Activated CD4-positive, alpha-beta T cell treated with anti-CD3 and anti-CD28 coated beads for 24 hours (primary cell): ENCODE results near the gene DIP2A.
"Not testable (repeated sequence)": the region's sequence is repeated elsewhere in the genome, so short reads cannot be mapped to it uniquely, and the experiment has no call there.

Experiments used
- DNase-seq, 2 donors: peaks; one replicate each; pipeline ENCODE4 v3.0.0-alpha.2; 2020; ENCODE audit warnings: low read depth in 2 of 2

DIP2A gene

DNA sequence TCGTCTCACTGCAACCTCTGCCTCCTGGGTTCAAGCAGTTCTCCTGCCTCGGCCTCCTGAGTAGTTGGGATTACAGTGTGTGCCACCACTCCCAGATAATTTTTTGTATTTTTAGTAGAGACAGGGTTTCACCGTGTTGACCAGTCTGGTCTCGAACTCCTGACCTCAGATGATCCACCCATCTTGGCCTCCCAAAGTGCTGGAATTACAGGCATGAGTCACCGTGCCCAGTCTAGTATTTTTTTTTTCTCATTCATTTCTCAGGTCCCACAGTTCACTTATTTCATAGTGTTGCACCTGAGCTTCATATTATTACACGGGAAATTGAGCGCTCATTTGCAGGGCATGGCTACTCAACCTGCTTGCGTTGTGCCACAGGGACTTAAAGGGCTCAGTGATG lies 68.7 kb downstream of the DIP2A start:
- DNase-seq = not testable (repeated sequence)

DNA sequence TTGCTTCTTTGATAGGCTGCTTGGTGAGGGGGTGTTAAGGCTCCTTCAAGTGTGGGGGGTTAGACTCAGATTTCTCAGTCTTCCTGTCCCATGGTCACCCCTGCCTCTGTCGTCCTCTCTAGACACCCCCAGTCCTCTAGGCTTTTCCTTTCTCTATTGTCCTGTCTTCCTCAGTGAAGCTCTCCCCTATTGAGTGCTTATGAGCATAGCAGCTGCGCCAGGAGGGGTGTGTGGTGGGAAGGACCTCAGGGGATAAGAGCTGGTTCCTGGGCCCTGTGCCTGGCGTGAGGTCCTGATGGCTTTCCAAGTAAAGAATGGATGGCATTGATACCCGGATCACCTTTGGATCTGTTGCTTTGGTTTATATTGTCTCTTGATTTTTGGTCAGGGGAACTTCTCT lies 69.1 kb downstream of the DIP2A start:
- no peak for DNase-seq

GRCh38 chr21:46532080-46532479 lies 73.4 kb downstream of the DIP2A start:
- DNase-seq = no peak

- no peak for DNase-seq
Observed at GRCh38 chr21:46537026-46537425, 78.3 kb downstream of the DIP2A start.

- no peak for DNase-seq
Observed at GRCh38 chr21:46538262-46538661, 79.6 kb downstream of the DIP2A start.

GRCh38 chr21:46538851-46539666 lies 80.4 kb downstream of the DIP2A start:
- no peak for DNase-seq

DNA sequence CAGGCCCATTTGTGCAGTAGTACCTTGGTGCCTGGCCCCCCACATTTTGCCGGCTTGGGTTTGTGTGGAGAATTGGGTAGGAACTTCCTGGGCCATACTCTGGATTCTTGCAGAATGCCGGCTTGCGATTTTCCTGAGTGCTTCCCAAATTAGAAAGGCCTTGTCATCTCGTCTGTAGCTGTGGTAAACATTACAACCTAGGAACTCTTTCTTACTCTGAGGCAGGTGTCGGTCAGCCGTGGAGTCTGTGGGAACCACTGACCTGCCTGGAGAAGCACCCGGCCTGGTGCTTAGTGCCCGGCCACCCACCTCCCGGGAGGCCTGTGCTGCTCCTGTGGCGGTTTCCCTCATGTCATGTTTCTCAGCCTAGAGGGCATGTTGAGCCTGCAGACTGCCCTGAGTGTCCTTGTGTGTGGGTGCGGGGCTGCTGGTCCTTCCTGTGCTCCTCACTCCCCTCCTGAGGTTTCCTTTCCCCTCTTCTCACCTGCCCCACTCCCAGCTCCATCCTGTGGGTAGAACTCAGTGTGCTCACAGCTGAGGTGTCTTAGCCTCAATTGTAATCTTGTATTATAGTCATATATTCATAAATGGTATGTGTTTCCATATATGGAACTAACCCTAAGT lies 81.5 kb downstream of the DIP2A start:
- DNase-seq = no peak

DNA sequence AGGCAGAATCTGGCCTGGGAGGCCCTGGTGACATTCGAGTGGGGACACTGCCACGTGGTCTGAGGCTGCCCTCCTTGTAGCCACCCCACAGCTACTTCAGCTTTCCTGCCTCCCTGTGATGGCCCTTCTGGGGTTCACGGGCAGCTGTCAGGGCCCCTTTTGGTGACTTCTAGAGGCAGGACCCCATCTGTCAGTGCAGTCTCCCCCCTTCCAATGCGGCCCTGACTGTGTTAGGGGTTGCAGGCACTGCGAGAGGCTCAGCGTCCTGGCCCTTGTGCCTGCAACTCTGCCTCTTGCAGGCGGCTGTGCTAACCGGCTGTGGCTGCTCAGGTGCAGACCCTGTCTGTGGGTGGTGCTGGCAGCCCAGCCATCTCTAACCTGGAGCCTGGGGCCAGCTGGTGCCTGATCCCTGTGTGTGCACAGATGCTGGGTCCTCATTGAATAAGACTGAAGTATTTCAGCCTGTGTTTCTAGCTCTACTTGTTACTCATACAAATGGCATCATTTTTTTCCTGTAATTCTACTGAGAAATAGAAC lies 84.0 kb downstream of the DIP2A start:
- no peak for DNase-seq

- DNase-seq = no peak
Observed at GRCh38 chr21:46543306-46543705, 84.6 kb downstream of the DIP2A start.

- no peak for DNase-seq
Observed at GRCh38 chr21:46544003-46544402, 85.3 kb downstream of the DIP2A start.

- DNase-seq = no peak
Observed at GRCh38 chr21:46544824-46545223, 86.1 kb downstream of the DIP2A start.

- no peak for DNase-seq
Observed at GRCh38 chr21:46545363-46545762, 86.7 kb downstream of the DIP2A start.

GRCh38 chr21:46545911-46546310 lies 87.2 kb downstream of the DIP2A start:
- DNase-seq = no peak

DNA sequence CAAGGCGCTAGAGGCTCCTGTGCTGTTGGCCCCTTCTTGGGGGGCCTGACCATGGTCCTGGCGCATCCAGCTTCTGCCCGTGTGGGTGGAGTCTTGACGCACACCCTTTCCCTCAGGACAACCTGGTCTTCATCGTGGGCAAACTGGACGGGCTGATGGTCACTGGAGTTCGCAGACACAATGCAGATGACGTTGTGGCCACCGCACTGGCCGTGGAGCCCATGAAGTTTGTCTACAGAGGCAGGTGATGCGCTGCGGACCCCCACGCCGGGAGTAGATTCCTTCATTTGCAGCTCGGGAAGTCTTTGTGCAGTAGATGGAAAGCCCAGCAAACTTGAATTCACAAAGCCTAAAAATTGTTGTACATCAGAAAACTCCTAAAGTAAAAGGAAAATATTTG lies 88.1 kb downstream of the DIP2A start:
- DNase-seq = no peak

- DNase-seq = no peak
Observed at GRCh38 chr21:46549650-46550049, 91.0 kb downstream of the DIP2A start.

GRCh38 chr21:46550116-46550941 lies 91.6 kb downstream of the DIP2A start:
- no peak for DNase-seq

- peak in 1 of 2 donors; percentile 18 for DNase-seq
Observed at GRCh38 chr21:46551636-46552241, 93.0 kb downstream of the DIP2A start.

DNA sequence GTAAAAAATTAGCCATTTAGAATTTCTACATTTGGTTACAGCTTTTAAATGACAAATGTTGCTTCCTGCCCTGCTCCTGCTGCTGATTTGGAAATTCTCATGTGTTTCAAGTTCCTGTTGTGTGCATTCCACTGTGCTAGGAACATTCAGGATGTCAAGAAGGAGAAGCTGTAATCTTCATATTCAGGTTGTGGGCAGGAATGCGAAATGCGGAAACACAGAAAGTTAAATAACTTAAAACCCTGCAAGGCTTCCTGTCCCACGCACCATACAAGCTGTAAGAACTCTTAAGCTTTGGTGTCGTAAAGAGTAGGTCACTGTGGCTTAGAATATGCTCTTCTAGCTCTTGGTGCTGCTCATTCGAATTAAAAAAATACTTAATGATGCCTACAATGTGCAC lies 93.6 kb downstream of the DIP2A start:
- no peak for DNase-seq

GRCh38 chr21:46552865-46553379 lies 94.2 kb downstream of the DIP2A start:
- no peak for DNase-seq

- DNase-seq = no peak
Observed at GRCh38 chr21:46553993-46554392, 95.3 kb downstream of the DIP2A start.

DNA sequence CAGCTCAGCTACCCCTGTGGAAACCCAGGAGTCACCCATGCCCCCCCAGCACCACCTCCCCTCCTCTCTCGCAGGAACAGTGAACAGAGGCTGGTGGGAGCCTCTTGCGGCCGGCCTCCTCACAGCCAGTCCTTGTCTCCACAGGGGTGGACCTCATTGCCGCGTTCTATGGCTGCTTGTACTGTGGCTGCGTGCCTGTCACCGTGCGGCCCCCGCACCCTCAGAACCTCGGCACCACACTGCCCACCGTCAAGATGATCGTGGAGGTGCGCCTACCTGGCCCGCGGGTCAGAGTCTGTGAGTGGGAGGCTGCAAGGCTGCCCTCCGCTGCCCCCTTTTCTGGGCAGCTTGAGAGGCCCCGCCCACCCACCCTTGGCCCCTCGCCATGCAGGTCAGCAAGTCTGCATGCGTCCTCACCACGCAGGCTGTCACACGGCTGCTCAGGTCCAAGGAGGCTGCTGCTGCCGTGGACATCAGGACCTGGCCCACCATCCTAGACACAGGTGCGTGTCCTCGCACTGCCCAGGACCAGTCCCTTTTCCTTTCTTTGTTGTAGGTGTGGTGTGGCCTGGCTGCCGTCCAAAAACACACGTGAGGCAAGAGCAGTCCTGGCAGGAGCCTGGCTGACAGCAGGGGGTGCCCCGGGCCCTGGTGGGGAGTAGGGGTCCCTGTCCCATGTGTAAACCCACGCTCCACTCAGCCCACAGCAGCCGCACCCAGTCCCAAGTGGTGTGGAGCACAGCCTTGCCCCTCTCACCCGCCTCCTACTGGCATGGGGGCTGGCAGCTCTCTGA lies 95.9 kb downstream of the DIP2A start:
- DNase-seq = no peak
